ENCODE results near the gene SPATA31E1. TPM values are rescaled to one million over a fixed set of nuclear protein-coding genes. Genes with fewer than 3 reads are reported as not detected.

The SPATA31E1 gene
- total and polyA plus RNA-seq, 9 of the 15 experiments (the other 6 are each of a cell fraction or from before 2014, with no cell fraction given), result not detected

- CTCF ChIA-PET (ENCODE audit: low intra/inter-chr PET ratio), result no interaction called here
- H3K27ac ChIP-seq (ENCODE audit: extremely low read depth, low read depth, low read length), result no peak overlapping the region
- H3K9me3 ChIP-seq (replicated peaks; ENCODE audit: control insufficient read depth, insufficient read depth, low read depth, low read length), result no peaks in the 10 kb centered on the region
- peaks cover 0 to 6% of the 10 kb centered on the region in 2 experiments; a peak in 1 of 5 replicates for H3K4me1 ChIP-seq (replicated peaks in 1 of 2; ENCODE audit: control insufficient read depth in 2 of 2, insufficient read depth in 2 of 2, low read length in 2 of 2)
- H3K9me1 ChIP-seq (ENCODE audit: control insufficient read depth, insufficient read depth, low read length), result no peaks in the 10 kb centered on the region
- intact Hi-C loops (cut with micrococcal nuclease) (no loop called here), in situ Hi-C loops (cut with MboI) (no loop called here)
- WGBS (ENCODE audit: insufficient coverage, low coverage, missing lambda C conversion rate), result 0% methylated on average over 2 of the region's 6 CpGs
- FAIRE-seq (no peak), ATAC-seq (no peak), DNase-seq (ENCODE audit: extremely low read depth in 1 of 4, low spot score in 3 of 4) (no peak)
- no peaks in the 10 kb centered on the region for H3K36me3 ChIP-seq (ENCODE audit: control insufficient read depth, insufficient read depth, low read length)
- H3K4me3 ChIP-seq, result no peak overlapping the region
- no peaks in the 10 kb centered on the region for H3K79me2 ChIP-seq (ENCODE audit: control insufficient read depth, insufficient read depth, low read length)
- no peak overlapping the region for H3K4me2 ChIP-seq (ENCODE audit: insufficient read depth, low read length)
- peaks cover 0 to 43% of the 10 kb centered on the region in 2 experiments; a peak in 2 of 5 replicates for H3K27me3 ChIP-seq (ENCODE audit: control insufficient read depth in 2 of 2, insufficient read depth in 2 of 2, low read length in 2 of 2)
- H3K9ac ChIP-seq (ENCODE audit: insufficient read depth in 1 of 2, low read depth in 2 of 2, low read length in 2 of 2), result no peak overlapping the region
- no TSS peak for BruUV-seq (replicated peaks)
- POLR2A ChIA-PET, result no interaction called here
- H4K20me1 ChIP-seq (replicated peaks; ENCODE audit: control insufficient read depth, insufficient read depth, low read length), result no peaks in the 10 kb centered on the region
- no peak overlapping the region for H2AFZ ChIP-seq (ENCODE audit: low read depth, low read length)
- no peak for TF ChIP-seq SMC3 (conservative IDR thresholded peaks at IDR 0.05; ENCODE audit: insufficient read depth, low read depth, low read length)
- TF ChIP-seq AFF1 (IDR thresholded peaks at IDR 0.05; ENCODE audit: low read depth in 1 of 2, partially characterized antibody in 2 of 2), result no peak
- TF ChIP-seq TRIM25 (IDR thresholded peaks at IDR 0.05; ENCODE audit: borderline replicate concordance), result no peak
- TF ChIP-seq DEAF1 (CRISPR knock-in tag; IDR thresholded peaks at IDR 0.05), result no peak
- no peak for TF ChIP-seq KAT8 (IDR thresholded peaks at IDR 0.05; ENCODE audit: low read depth)
- TF ChIP-seq RBM34 (IDR thresholded peaks at IDR 0.05; ENCODE audit: borderline replicate concordance, insufficient read depth, low read length), result no peak
- no peak for TF ChIP-seq LCOR (CRISPR knock-in tag; IDR thresholded peaks at IDR 0.05)
- TF ChIP-seq PATZ1 (CRISPR knock-in tag; IDR thresholded peaks at IDR 0.05; ENCODE audit: borderline replicate concordance), result no peak
- TF ChIP-seq ADNP (tag; IDR thresholded peaks at IDR 0.05), result no peak
- no peak for TF ChIP-seq BRF2 (IDR thresholded peaks at IDR 0.05; ENCODE audit: borderline replicate concordance, insufficient read depth, insufficient read length)
- no peak for TF ChIP-seq C11orf30 (IDR thresholded peaks at IDR 0.05; ENCODE audit: low read depth)
- no peak for TF ChIP-seq BCL6 (CRISPR knock-in tag; IDR thresholded peaks at IDR 0.05)
Observed at GRCh38 chr9:87888501-87888900, 5.8 kb downstream of the SPATA31E1 start.

All from K562 (cell line).